GM23338 (cell line): ENCODE measurements around the gene PDHX. TPM values are rescaled to one million over a fixed set of nuclear protein-coding genes. Genes with fewer than 3 reads are reported as not detected.

ENCODE experiments used
- ATAC-seq: fragments of 200-7000 bp; cut with Tn5 transposase; 3 replicates; pipeline ENCODE4 v1.9.1; 2020
- DNase-seq: peaks from one replicate; pipeline ENCODE4 v3.0.0-alpha.2; 2015; ENCODE audit warnings: low spot score
- H2AFZ ChIP-seq: fragments of 200-600 bp; sonication (generic); 2 replicates; pipeline ENCODE4 v1.8.0; 2016; ENCODE audit warnings: antibody characterized with exemption, mild to moderate bottlenecking, moderate library complexity
- H3F3A ChIP-seq: fragments of 200-600 bp; sonication (generic); replicated peaks from 2 replicates; pipeline ENCODE4 v1.8.0; 2017; ENCODE audit warnings: antibody characterized with exemption, mixed run types, low read depth
- H3K27ac ChIP-seq: fragments of 200-600 bp; sonication (generic); 2 replicates; pipeline ENCODE4 v1.6.1; 2016; ENCODE audit warnings: low read depth
- H3K27me3 ChIP-seq: fragments of 200-600 bp; sonication (generic); 2 replicates; pipeline ENCODE4 v1.8.0; 2016; ENCODE audit warnings: mild to moderate bottlenecking, mixed run types, moderate library complexity; ENCODE audit not compliant: insufficient read depth
- H3K36me3 ChIP-seq: fragments of 200-600 bp; sonication (generic); 2 replicates; pipeline ENCODE4 v1.8.0; 2016; ENCODE audit warnings: mild to moderate bottlenecking; ENCODE audit not compliant: insufficient read depth
- H3K4me1 ChIP-seq: fragments of 200-600 bp; sonication (generic); 2 replicates; pipeline ENCODE4 v1.8.0; 2016; ENCODE audit warnings: mild to moderate bottlenecking, moderate library complexity; ENCODE audit not compliant: insufficient read depth
- H3K4me2 ChIP-seq: fragments of 200-600 bp; sonication (generic); 2 replicates; pipeline ENCODE4 v1.7.1; 2017; ENCODE audit warnings: mixed run types
- H3K4me3 ChIP-seq: fragments of 200-600 bp; sonication (generic); 2 replicates; pipeline ENCODE4 v1.6.1; 2016; ENCODE audit warnings: mixed run types
- H3K79me2 ChIP-seq: fragments of 200-600 bp; sonication (generic); replicated peaks from 2 replicates; pipeline ENCODE4 v1.8.0; 2017; ENCODE audit warnings: mild to moderate bottlenecking; ENCODE audit not compliant: insufficient read depth
- H3K9me2 ChIP-seq: fragments of 200-600 bp; sonication (generic); 2 replicates; pipeline ENCODE4 v1.8.0; 2017; ENCODE audit not compliant: insufficient read depth
- H4K20me1 ChIP-seq: fragments of 200-600 bp; sonication (generic); replicated peaks from 2 replicates; pipeline ENCODE4 v1.8.0; 2017; ENCODE audit warnings: mild to moderate bottlenecking; ENCODE audit not compliant: insufficient read depth
- H3K27ac Mint-ChIP-seq: 2 replicates; pipeline ENCODE4 v1.8.0; 2020; ENCODE audit warnings: inconsistent platforms, mild to moderate bottlenecking, moderate library complexity, mixed read lengths
- H3K27me3 Mint-ChIP-seq: 3 replicates; pipeline ENCODE4 v1.8.0; 2022; ENCODE audit warnings: low read depth, mild to moderate bottlenecking, moderate library complexity, mixed read lengths, inconsistent platforms; ENCODE audit not compliant: insufficient read depth, poor library complexity
- H3K36me3 Mint-ChIP-seq: 3 replicates; pipeline ENCODE4 v1.8.0; 2021; ENCODE audit warnings: low read depth, mild to moderate bottlenecking, inconsistent platforms, moderate library complexity, mixed read lengths
- H3K4me1 Mint-ChIP-seq: 3 replicates; pipeline ENCODE4 v1.8.0; 2020; ENCODE audit warnings: mild to moderate bottlenecking, inconsistent platforms, mixed read lengths
- H3K4me3 Mint-ChIP-seq: 3 replicates; pipeline ENCODE4 v1.8.0; 2021; ENCODE audit warnings: moderate library complexity, mild to moderate bottlenecking, inconsistent platforms, mixed read lengths
- H3K9me3 Mint-ChIP-seq: 3 replicates; pipeline ENCODE4 v1.8.0; 2020; ENCODE audit warnings: moderate library complexity, mild to moderate bottlenecking, inconsistent platforms, mixed read lengths
- CREB1 ChIP-seq: fragments of 250-450 bp; sonication (Bioruptor Pico); IDR thresholded peaks from 2 replicates; pipeline ENCODE4 v1.5.0; 2020; ENCODE audit warnings: low read depth, mild to moderate bottlenecking, moderate library complexity
- CTCF ChIP-seq, 2 experiments: fragments of 200-600 bp in 1 of 2; sonication (generic) in 1 of 2; conservative IDR thresholded peaks; 2 replicates each; pipeline versions ENCODE4 v1.5.1 to v1.6.1; 2016 to 2017; ENCODE audit warnings: antibody characterized with exemption in 2 of 2, low read depth in 2 of 2, mild to moderate bottlenecking in 2 of 2, moderate library complexity in 1 of 2
- ETS1 ChIP-seq: IDR thresholded peaks from 2 replicates; pipeline ENCODE4 v1.6.1; 2016; ENCODE audit warnings: antibody characterized with exemption
- NANOG ChIP-seq: IDR thresholded peaks from 2 replicates; pipeline ENCODE4 v1.6.1; 2016; ENCODE audit warnings: antibody characterized with exemption, borderline replicate concordance
- POLR2AphosphoS5 ChIP-seq: IDR thresholded peaks from 2 replicates; pipeline ENCODE4 v1.6.1; 2016; ENCODE audit warnings: antibody characterized with exemption, low read depth
- REST ChIP-seq: IDR thresholded peaks from one replicate; pipeline ENCODE4 v1.6.1; 2018; ENCODE audit warnings: antibody characterized with exemption; ENCODE audit not compliant: unreplicated experiment
- STAT1 ChIP-seq: IDR thresholded peaks from one replicate; pipeline ENCODE4 v1.6.1; 2016; ENCODE audit warnings: antibody characterized with exemption; ENCODE audit not compliant: unreplicated experiment
- ZNF331 ChIP-seq: fragments of 250-450 bp; sonication (Bioruptor Pico); IDR thresholded peaks from 2 replicates; pipeline ENCODE4 v1.5.0; 2020; ENCODE audit warnings: low read depth, mild to moderate bottlenecking, moderate library complexity
- ZNF462 ChIP-seq: fragments of 250-450 bp; sonication (Bioruptor Pico); IDR thresholded peaks from 2 replicates; pipeline ENCODE4 v1.5.0; 2020; ENCODE audit warnings: mild to moderate bottlenecking, moderate library complexity
- polyA plus RNA-seq: library from polyadenylated mRNA; unstranded; fragments of >200 nt; fragmentation: Nextera tagmentation; extraction: Ambion mirVana; gene quantifications from 2 replicates; pipeline ENCODE4 v1.2.1, GENCODE V29; 2016
- total RNA-seq: library from RNA; depleted of rRNA; stranded (reverse); fragments of >200 nt; shearing (Covaris generic); gene quantifications from 2 replicates; pipeline ENCODE4 v1.2.3, GENCODE V29; 2014

Gene PDHX
- total and polyA plus RNA-seq, 2 experiments from 2014 or later: 36.9 to 40.2 TPM

GRCh38 chr11:34874202-34874601, 42.2 kb upstream of the PDHX start (continued):
- TF ChIP-seq NANOG: no peak
- TF ChIP-seq CTCF (conservative IDR thresholded peaks at IDR 0.05; ENCODE audit: low read depth in 2 of 2): no peak
- TF ChIP-seq STAT1: no peak
- TF ChIP-seq POLR2AphosphoS5: no peak

- no peaks in the 10 kb centered on the region for H4K20me1 ChIP-seq
- H3K36me3 Mint-ChIP-seq: peaks cover 8% of the 10 kb centered on the region; the same call in 2 of the 3 replicates
- no peak overlapping the region for H2AFZ ChIP-seq
- ATAC-seq (no peak), DNase-seq (no peak)
- no peak overlapping the region for H3K4me3 Mint-ChIP-seq
- H3K9me3 Mint-ChIP-seq: no peaks in the 10 kb centered on the region; the same call in 2 of the 3 replicates
- H3K27ac Mint-ChIP-seq: no peak overlapping the region
- H3K4me3 ChIP-seq: no peak overlapping the region
- no peak overlapping the region for H3K27ac ChIP-seq
- H3K27me3 ChIP-seq: no peaks in the 10 kb centered on the region
- H3K27me3 Mint-ChIP-seq: peaks cover 2% of the 10 kb centered on the region
- no peaks in the 10 kb centered on the region for H3F3A ChIP-seq
- no peak for TF ChIP-seq REST
- TF ChIP-seq ZNF462 (CRISPR knock-in tag): no peak
- no peak for TF ChIP-seq ETS1
- TF ChIP-seq POLR2AphosphoS5: no peak
- TF ChIP-seq ZNF331 (CRISPR knock-in tag): no peak
- TF ChIP-seq STAT1: no peak
- no peak for TF ChIP-seq CREB1 (CRISPR knock-in tag)
- no peaks in the 10 kb centered on the region for H3K79me2 ChIP-seq
- no peaks in the 10 kb centered on the region for H3K9me2 ChIP-seq
- no peaks in the 10 kb centered on the region for H3K4me1 Mint-ChIP-seq
- H3K4me1 ChIP-seq: no peaks in the 10 kb centered on the region
- 0 out of 2 replicates have a peak, but pooled peaks cover under 1% of the 10 kb centered on the region for H3K36me3 ChIP-seq
- H3K4me2 ChIP-seq: no peak overlapping the region
Observed at GRCh38 chr11:34877375-34877975, 38.9 kb upstream of the PDHX start.
